WTC11 (cell line): ENCODE results near the gene CD74. TPM values are rescaled to one million over a fixed set of nuclear protein-coding genes. Genes with fewer than 3 reads are reported as not detected.

Source experiments
- ATAC-seq: fragments of 200-7000 bp; cut with Tn5 transposase; 2 replicates; pipeline ENCODE4 v1.10.0; 2021; ENCODE audit warnings: mild to moderate bottlenecking, moderate library complexity
- CTCF ChIA-PET: fragments of 300-600 bp; sonication (Branson Sonifier 250); formaldehyde crosslinking; loops from one replicate; lab custom pipeline; 2021; ENCODE audit warnings: antibody characterized with exemption; lab: Charles Lee
- POLR2A ChIA-PET: fragments of 350-600 bp; sonication (Branson Sonifier 250); formaldehyde crosslinking; loops from one replicate; lab custom pipeline; 2021; ENCODE audit warnings: antibody characterized with exemption; lab: Charles Lee
- DNase-seq: peaks from one replicate; pipeline ENCODE4 v3.0.0; 2021; ENCODE audit warnings: low spot score
- H3K27ac Mint-ChIP-seq: 2 replicates; pipeline ENCODE4 v1.8.0; 2021; ENCODE audit warnings: mixed read lengths
- H3K27me3 Mint-ChIP-seq: 2 replicates; pipeline ENCODE4 v1.8.0; 2021; ENCODE audit warnings: low read depth, mild to moderate bottlenecking, moderate library complexity, mixed read lengths
- H3K36me3 Mint-ChIP-seq: 2 replicates; pipeline ENCODE4 v1.8.0; 2021; ENCODE audit warnings: mixed read lengths
- H3K4me1 Mint-ChIP-seq: 2 replicates; pipeline ENCODE4 v1.8.0; 2022; ENCODE audit warnings: mixed read lengths
- H3K4me3 Mint-ChIP-seq: 2 replicates; pipeline ENCODE4 v1.8.0; 2021; ENCODE audit warnings: mild to moderate bottlenecking, moderate library complexity, mixed read lengths
- H3K9me3 Mint-ChIP-seq: 2 replicates; pipeline ENCODE4 v1.8.0; 2021; ENCODE audit warnings: mixed read lengths
- CREM ChIP-seq: sonication (generic); formaldehyde crosslinking; IDR thresholded peaks from 2 replicates; pipeline ENCODE4 v1.8.1; 2022; ENCODE audit warnings: mild to moderate bottlenecking, missing genetic modification reagents, moderate library complexity
- EMX1 ChIP-seq: fragments of 250-450 bp; sonication (Bioruptor Pico); IDR thresholded peaks from 2 replicates; pipeline ENCODE4 v1.8.0; 2021; ENCODE audit warnings: mild to moderate bottlenecking
- ETV6 ChIP-seq: sonication (generic); formaldehyde crosslinking; IDR thresholded peaks from 2 replicates; pipeline ENCODE4 v1.8.1; 2022; ENCODE audit warnings: mild to moderate bottlenecking, missing genetic modification reagents
- GABPB1 ChIP-seq: sonication (generic); formaldehyde crosslinking; IDR thresholded peaks from 2 replicates; pipeline ENCODE4 v1.8.1; 2023; ENCODE audit warnings: mild to moderate bottlenecking, missing genetic modification reagents
- HMGA2 ChIP-seq: fragments of 250-450 bp; sonication (Bioruptor Pico); IDR thresholded peaks from 2 replicates; pipeline ENCODE4 v1.4.0; 2021; ENCODE audit warnings: mild to moderate bottlenecking, moderate library complexity
- KAT7 ChIP-seq: sonication (generic); formaldehyde crosslinking; IDR thresholded peaks from 2 replicates; pipeline ENCODE4 v1.8.1; 2023; ENCODE audit warnings: missing genetic modification reagents, mild to moderate bottlenecking, borderline replicate concordance
- TCF7 ChIP-seq: sonication (generic); formaldehyde crosslinking; IDR thresholded peaks from 2 replicates; pipeline ENCODE4 v1.8.0; 2022; ENCODE audit warnings: mild to moderate bottlenecking, low read depth, missing genetic modification reagents, moderate library complexity
- TEAD1 ChIP-seq: sonication (generic); formaldehyde crosslinking; IDR thresholded peaks from 2 replicates; pipeline ENCODE4 v1.8.0; 2022; ENCODE audit warnings: mild to moderate bottlenecking, missing genetic modification reagents
- ZNF671 ChIP-seq: fragments of 250-450 bp; sonication (Bioruptor Pico); IDR thresholded peaks from 2 replicates; pipeline ENCODE4 v1.8.0; 2021; ENCODE audit warnings: mild to moderate bottlenecking
- total RNA-seq: library from RNA; stranded (reverse); gene quantifications from 3 replicates; pipeline ENCODE4 v1.2.3, GENCODE V29; 2021
- TF ChIP-seq, protein P1 (sequence below): sonication (generic); formaldehyde crosslinking; IDR thresholded peaks from 2 replicates; pipeline ENCODE4 v1.8.1; 2022; ENCODE audit warnings: missing genetic modification reagents, borderline replicate concordance
- TF ChIP-seq, protein P2 (sequence below): fragments of 200-600 bp; IDR thresholded peaks from 2 replicates; pipeline ENCODE4 v1.8.0; 2022; ENCODE audit warnings: antibody characterized with exemption
- TF ChIP-seq, protein P3 (sequence below): sonication (generic); formaldehyde crosslinking; IDR thresholded peaks from 2 replicates; pipeline ENCODE4 v1.8.1; 2022; ENCODE audit warnings: low read depth, missing genetic modification reagents, borderline replicate concordance
- TF ChIP-seq, protein P4 (sequence below): sonication (generic); formaldehyde crosslinking; IDR thresholded peaks from 2 replicates; pipeline ENCODE4 v1.8.1; 2022; ENCODE audit warnings: mild to moderate bottlenecking, moderate library complexity, missing genetic modification reagents
- TF ChIP-seq, protein P5 (sequence below): sonication (generic); formaldehyde crosslinking; IDR thresholded peaks from 2 replicates; pipeline ENCODE4 v1.8.0; 2022; ENCODE audit warnings: missing genetic modification reagents
- TF ChIP-seq, protein P6 (sequence below): fragments of 250-450 bp; sonication (Bioruptor Pico); IDR thresholded peaks from 2 replicates; pipeline ENCODE4 v1.8.0; 2021; ENCODE audit warnings: mild to moderate bottlenecking
- TF ChIP-seq, protein P7 (sequence below): sonication (generic); formaldehyde crosslinking; IDR thresholded peaks from 2 replicates; pipeline ENCODE4 v1.8.1; 2022; ENCODE audit warnings: low read depth, mild to moderate bottlenecking, moderate library complexity, missing genetic modification reagents, borderline replicate concordance
- TF ChIP-seq, protein P8 (sequence below): sonication (generic); formaldehyde crosslinking; IDR thresholded peaks from 2 replicates; pipeline ENCODE4 v1.8.0; 2023; ENCODE audit warnings: missing genetic modification reagents

CD74 gene
- total RNA-seq, 1 experiment from 2014 or later: 28.2 TPM

DNA sequence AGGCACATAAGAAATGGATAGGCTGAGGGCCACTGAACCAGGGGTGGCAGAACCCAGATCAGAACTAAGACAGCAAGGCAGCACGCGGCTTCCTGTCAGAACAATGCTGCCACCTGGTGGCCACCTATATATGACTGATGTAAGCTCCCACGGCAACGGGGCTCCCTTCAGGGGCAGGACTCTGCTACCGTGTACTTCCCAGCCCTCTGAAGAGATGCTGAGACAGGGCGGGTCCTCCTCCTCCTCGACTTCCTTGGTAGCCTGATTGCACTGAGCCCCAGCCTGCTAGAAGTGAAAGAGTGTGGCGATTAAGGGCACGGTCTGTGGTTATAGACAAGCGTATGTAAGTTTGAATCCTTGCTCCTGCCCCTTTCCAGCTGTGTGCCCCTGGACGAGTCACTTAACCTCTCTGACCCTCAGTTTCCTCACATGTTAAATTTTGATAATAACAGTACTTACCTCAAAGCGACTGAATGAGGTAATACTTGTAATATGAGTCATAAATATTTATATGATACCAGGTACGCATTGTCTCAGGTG is 23.5 kb upstream of the CD74 start:
- no peak overlapping the region for H3K4me3 Mint-ChIP-seq
- TF ChIP-seq ETV6 (CRISPR knock-in tag): 0 out of 2 replicates have a peak, but pooled peaks have one; percentile 26
- TF ChIP-seq, protein P1, sequence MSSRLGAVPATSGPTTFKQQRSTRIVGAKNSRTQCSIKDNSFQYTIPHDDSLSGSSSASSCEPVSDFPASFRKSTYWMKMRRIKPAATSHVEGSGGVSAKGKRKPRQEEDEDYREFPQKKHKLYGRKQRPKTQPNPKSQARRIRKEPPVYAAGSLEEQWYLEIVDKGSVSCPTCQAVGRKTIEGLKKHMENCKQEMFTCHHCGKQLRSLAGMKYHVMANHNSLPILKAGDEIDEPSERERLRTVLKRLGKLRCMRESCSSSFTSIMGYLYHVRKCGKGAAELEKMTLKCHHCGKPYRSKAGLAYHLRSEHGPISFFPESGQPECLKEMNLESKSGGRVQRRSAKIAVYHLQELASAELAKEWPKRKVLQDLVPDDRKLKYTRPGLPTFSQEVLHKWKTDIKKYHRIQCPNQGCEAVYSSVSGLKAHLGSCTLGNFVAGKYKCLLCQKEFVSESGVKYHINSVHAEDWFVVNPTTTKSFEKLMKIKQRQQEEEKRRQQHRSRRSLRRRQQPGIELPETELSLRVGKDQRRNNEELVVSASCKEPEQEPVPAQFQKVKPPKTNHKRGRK (CRISPR knock-in tag): no peak
- TF ChIP-seq KAT7 (CRISPR knock-in tag): no peak
- no peak for TF ChIP-seq ZNF671 (CRISPR knock-in tag)
- TF ChIP-seq, protein P2, sequence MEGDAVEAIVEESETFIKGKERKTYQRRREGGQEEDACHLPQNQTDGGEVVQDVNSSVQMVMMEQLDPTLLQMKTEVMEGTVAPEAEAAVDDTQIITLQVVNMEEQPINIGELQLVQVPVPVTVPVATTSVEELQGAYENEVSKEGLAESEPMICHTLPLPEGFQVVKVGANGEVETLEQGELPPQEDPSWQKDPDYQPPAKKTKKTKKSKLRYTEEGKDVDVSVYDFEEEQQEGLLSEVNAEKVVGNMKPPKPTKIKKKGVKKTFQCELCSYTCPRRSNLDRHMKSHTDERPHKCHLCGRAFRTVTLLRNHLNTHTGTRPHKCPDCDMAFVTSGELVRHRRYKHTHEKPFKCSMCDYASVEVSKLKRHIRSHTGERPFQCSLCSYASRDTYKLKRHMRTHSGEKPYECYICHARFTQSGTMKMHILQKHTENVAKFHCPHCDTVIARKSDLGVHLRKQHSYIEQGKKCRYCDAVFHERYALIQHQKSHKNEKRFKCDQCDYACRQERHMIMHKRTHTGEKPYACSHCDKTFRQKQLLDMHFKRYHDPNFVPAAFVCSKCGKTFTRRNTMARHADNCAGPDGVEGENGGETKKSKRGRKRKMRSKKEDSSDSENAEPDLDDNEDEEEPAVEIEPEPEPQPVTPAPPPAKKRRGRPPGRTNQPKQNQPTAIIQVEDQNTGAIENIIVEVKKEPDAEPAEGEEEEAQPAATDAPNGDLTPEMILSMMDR: peak; percentile 72
- TF ChIP-seq, protein P3, sequence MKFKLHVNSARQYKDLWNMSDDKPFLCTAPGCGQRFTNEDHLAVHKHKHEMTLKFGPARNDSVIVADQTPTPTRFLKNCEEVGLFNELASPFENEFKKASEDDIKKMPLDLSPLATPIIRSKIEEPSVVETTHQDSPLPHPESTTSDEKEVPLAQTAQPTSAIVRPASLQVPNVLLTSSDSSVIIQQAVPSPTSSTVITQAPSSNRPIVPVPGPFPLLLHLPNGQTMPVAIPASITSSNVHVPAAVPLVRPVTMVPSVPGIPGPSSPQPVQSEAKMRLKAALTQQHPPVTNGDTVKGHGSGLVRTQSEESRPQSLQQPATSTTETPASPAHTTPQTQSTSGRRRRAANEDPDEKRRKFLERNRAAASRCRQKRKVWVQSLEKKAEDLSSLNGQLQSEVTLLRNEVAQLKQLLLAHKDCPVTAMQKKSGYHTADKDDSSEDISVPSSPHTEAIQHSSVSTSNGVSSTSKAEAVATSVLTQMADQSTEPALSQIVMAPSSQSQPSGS (CRISPR knock-in tag): no peak
- TF ChIP-seq GABPB1 (CRISPR knock-in tag): peak; percentile 78
- TF ChIP-seq, protein P4, sequence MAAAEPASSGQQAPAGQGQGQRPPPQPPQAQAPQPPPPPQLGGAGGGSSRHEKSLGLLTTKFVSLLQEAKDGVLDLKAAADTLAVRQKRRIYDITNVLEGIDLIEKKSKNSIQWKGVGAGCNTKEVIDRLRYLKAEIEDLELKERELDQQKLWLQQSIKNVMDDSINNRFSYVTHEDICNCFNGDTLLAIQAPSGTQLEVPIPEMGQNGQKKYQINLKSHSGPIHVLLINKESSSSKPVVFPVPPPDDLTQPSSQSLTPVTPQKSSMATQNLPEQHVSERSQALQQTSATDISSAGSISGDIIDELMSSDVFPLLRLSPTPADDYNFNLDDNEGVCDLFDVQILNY (CRISPR knock-in tag): no peak
- TF ChIP-seq EMX1 (CRISPR knock-in tag): no peak
- TF ChIP-seq, protein P5, sequence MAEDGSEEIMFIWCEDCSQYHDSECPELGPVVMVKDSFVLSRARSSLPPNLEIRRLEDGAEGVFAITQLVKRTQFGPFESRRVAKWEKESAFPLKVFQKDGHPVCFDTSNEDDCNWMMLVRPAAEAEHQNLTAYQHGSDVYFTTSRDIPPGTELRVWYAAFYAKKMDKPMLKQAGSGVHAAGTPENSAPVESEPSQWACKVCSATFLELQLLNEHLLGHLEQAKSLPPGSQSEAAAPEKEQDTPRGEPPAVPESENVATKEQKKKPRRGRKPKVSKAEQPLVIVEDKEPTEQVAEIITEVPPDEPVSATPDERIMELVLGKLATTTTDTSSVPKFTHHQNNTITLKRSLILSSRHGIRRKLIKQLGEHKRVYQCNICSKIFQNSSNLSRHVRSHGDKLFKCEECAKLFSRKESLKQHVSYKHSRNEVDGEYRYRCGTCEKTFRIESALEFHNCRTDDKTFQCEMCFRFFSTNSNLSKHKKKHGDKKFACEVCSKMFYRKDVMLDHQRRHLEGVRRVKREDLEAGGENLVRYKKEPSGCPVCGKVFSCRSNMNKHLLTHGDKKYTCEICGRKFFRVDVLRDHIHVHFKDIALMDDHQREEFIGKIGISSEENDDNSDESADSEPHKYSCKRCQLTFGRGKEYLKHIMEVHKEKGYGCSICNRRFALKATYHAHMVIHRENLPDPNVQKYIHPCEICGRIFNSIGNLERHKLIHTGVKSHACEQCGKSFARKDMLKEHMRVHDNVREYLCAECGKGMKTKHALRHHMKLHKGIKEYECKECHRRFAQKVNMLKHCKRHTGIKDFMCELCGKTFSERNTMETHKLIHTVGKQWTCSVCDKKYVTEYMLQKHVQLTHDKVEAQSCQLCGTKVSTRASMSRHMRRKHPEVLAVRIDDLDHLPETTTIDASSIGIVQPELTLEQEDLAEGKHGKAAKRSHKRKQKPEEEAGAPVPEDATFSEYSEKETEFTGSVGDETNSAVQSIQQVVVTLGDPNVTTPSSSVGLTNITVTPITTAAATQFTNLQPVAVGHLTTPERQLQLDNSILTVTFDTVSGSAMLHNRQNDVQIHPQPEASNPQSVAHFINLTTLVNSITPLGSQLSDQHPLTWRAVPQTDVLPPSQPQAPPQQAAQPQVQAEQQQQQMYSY (CRISPR knock-in tag): peak; percentile 61
- peak; percentile 96 for DNase-seq
- peak; percentile 89 for ATAC-seq
- no peaks in the 10 kb centered on the region for H3K36me3 Mint-ChIP-seq
- H3K4me1 Mint-ChIP-seq: peaks cover 10% of the 10 kb centered on the region
- H3K27ac Mint-ChIP-seq: no peak overlapping the region
- ChIA-PET CTCF (interaction anchor here (0.5 to 3.7 kb wide), 21 partner anchors 14 to 305 kb away, joined by 3 to 76 read pairs (median 4); partner anchors contain the start of gene RPS14), POLR2A (interaction anchor here (1.2 kb wide), 1 partner anchor 25 kb away, joined by 7 read pairs; no protein-coding TSS in a partner anchor)
- no peaks in the 10 kb centered on the region for H3K27me3 Mint-ChIP-seq
- H3K9me3 Mint-ChIP-seq: no peaks in the 10 kb centered on the region

DNA sequence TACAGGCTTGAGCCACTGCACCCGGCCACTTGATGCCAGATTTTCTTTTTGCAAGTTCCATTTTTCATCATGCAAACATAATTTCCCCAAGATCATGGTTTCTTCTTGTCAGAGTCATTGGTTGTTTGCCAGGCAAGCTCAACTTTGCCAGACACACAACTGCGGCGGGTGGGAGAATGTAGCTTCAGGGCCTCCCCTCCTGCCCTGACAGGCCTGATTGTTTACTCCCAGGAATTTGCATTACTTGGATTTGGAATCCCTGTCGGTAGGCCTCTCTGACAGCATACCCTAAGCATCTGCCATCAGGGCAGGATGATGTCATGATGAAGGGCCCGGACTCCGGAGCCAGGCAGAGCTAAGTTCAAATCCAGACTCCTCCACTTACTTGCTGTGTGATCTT is 21.8 kb upstream of the CD74 start:
- Mint-ChIP-seq H3K27me3 (peaks cover 3% of the 10 kb centered on the region; the same call in 1 of the 2 replicates), H3K27ac (no peak overlapping the region), H3K9me3 (no peaks in the 10 kb centered on the region), H3K4me3 (no peak overlapping the region), H3K4me1 (no peaks in the 10 kb centered on the region), H3K36me3 (no peaks in the 10 kb centered on the region)
- no peak for ATAC-seq
- no peak for DNase-seq
- ChIA-PET POLR2A (interaction anchor here (0.7 to 1.1 kb wide), 2 partner anchors 29 to 70 kb away, joined by 3 to 6 read pairs; no protein-coding TSS in a partner anchor), CTCF (interaction anchor here (1.1 to 2.7 kb wide), 3 partner anchors 15 to 36 kb away, joined by 3 to 15 read pairs (median 7); partner anchors contain the start of genes CD74 and RPS14)
- no peak for TF ChIP-seq CREM
- TF ChIP-seq HMGA2 (CRISPR knock-in tag): no peak
- TF ChIP-seq, protein P6, sequence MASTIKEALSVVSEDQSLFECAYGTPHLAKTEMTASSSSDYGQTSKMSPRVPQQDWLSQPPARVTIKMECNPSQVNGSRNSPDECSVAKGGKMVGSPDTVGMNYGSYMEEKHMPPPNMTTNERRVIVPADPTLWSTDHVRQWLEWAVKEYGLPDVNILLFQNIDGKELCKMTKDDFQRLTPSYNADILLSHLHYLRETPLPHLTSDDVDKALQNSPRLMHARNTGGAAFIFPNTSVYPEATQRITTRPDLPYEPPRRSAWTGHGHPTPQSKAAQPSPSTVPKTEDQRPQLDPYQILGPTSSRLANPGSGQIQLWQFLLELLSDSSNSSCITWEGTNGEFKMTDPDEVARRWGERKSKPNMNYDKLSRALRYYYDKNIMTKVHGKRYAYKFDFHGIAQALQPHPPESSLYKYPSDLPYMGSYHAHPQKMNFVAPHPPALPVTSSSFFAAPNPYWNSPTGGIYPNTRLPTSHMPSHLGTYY (CRISPR knock-in tag): no peak
- TF ChIP-seq, protein P7, sequence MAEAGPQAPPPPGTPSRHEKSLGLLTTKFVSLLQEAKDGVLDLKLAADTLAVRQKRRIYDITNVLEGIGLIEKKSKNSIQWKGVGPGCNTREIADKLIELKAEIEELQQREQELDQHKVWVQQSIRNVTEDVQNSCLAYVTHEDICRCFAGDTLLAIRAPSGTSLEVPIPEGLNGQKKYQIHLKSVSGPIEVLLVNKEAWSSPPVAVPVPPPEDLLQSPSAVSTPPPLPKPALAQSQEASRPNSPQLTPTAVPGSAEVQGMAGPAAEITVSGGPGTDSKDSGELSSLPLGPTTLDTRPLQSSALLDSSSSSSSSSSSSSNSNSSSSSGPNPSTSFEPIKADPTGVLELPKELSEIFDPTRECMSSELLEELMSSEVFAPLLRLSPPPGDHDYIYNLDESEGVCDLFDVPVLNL (CRISPR knock-in tag): no peak
- TF ChIP-seq TEAD1 (CRISPR knock-in tag): no peak
- TF ChIP-seq, protein P8, sequence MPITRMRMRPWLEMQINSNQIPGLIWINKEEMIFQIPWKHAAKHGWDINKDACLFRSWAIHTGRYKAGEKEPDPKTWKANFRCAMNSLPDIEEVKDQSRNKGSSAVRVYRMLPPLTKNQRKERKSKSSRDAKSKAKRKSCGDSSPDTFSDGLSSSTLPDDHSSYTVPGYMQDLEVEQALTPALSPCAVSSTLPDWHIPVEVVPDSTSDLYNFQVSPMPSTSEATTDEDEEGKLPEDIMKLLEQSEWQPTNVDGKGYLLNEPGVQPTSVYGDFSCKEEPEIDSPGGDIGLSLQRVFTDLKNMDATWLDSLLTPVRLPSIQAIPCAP: no peak
- no peak for TF ChIP-seq TCF7
- no peak for TF ChIP-seq GABPB1 (CRISPR knock-in tag)
- TF ChIP-seq, protein P3 (CRISPR knock-in tag): no peak
